ENCODE measurements around the gene RERGL.
"Not testable (repeated sequence)": the region's sequence is repeated elsewhere in the genome, so short reads cannot be mapped to it uniquely, and the experiment has no call there.

The RERGL gene

GRCh38 chr12:18090093-18090492, at the start of gene RERGL:
Gene RERGL (minus strand): TSS chr12:18090193. CDS start chr12:18090140, 53 bp downstream.
- DNase-seq: no peak

GRCh38 chr12:18139254-18139653, 49.3 kb upstream of the RERGL start:
- DNase-seq: no peak

GRCh38 chr12:18135509-18135908, 45.5 kb upstream of the RERGL start:
- DNase-seq: no peak

GRCh38 chr12:18135086-18135485, 45.1 kb upstream of the RERGL start:
- no peak for DNase-seq

GRCh38 chr12:18130851-18131250, 40.9 kb upstream of the RERGL start:
- DNase-seq: no peak

GRCh38 chr12:18123707-18124106, 33.7 kb upstream of the RERGL start:
- DNase-seq: no peak

GRCh38 chr12:18120899-18121298, 30.9 kb upstream of the RERGL start:
- DNase-seq: no peak

GRCh38 chr12:18108611-18109010, 18.6 kb upstream of the RERGL start:
- no peak for DNase-seq

- no peak for DNase-seq
These were observed 13.6 kb upstream of the RERGL start for GRCh38 chr12:18103624-18104023.

- no peak for DNase-seq
These were observed 11.1 kb upstream of the RERGL start for GRCh38 chr12:18101043-18101442.

- DNase-seq: no peak
These were observed 5.9 kb downstream of the RERGL start for GRCh38 chr12:18084080-18084479.

- no peak for DNase-seq
These were observed 10.3 kb downstream of the RERGL start for GRCh38 chr12:18079541-18080246.

GRCh38 chr12:18074001-18074400, 16.0 kb downstream of the RERGL start:
- no peak for DNase-seq

GRCh38 chr12:18072723-18073122, 17.3 kb downstream of the RERGL start:
- DNase-seq: no peak

- DNase-seq: no peak
These were observed 18.7 kb downstream of the RERGL start for GRCh38 chr12:18071336-18071735.

GRCh38 chr12:18068355-18068754, 21.6 kb downstream of the RERGL start:
- no peak for DNase-seq

- DNase-seq: no peak
These were observed 23.3 kb downstream of the RERGL start for GRCh38 chr12:18066666-18067065.

- DNase-seq: not testable (repeated sequence)
These were observed 27.1 kb downstream of the RERGL start for GRCh38 chr12:18062867-18063266.

- DNase-seq: no peak
These were observed 32.9 kb downstream of the RERGL start for GRCh38 chr12:18057051-18057450.

- DNase-seq: no peak
These were observed 34.9 kb downstream of the RERGL start for GRCh38 chr12:18054925-18055619.

GRCh38 chr12:18045446-18045992, 44.5 kb downstream of the RERGL start:
- no peak for DNase-seq

- DNase-seq: not testable (repeated sequence)
These were observed 49.8 kb downstream of the RERGL start for GRCh38 chr12:18040060-18040742.

Measured in islet precursor cell (in vitro differentiated cells).